Activated CD4-positive, alpha-beta T cell treated with anti-CD3 and anti-CD28 coated beads, Interleukin-2, Interleukin-4, amounts not matched to agents 100 ng/mL and 50 ng/mL, durations not matched to agents 16 hours and 8 hours (primary cell): ENCODE measurements around the gene CCDC154.
"Not testable (repeated sequence)": the region's sequence is repeated elsewhere in the genome, so short reads cannot be mapped to it uniquely, and the experiment has no call there.

Experiments
- DNase-seq: peaks from one replicate; pipeline ENCODE4 v3.0.0-alpha.2; 2020; ENCODE audit warnings: low spot score

Gene CCDC154

GRCh38 chr16:1474082-1474795 is 29.9 kb upstream of the CCDC154 start:
- no peak for DNase-seq

GRCh38 chr16:1472974-1473373 is 28.6 kb upstream of the CCDC154 start:
- DNase-seq, result no peak

GRCh38 chr16:1471569-1472194 is 27.3 kb upstream of the CCDC154 start:
- DNase-seq, result no peak

GRCh38 chr16:1470481-1471251 is 26.3 kb upstream of the CCDC154 start:
- no peak for DNase-seq

- DNase-seq, result no peak
Measured at GRCh38 chr16:1469693-1470201, 25.4 kb upstream of the CCDC154 start.

GRCh38 chr16:1469141-1469540 is 24.8 kb upstream of the CCDC154 start:
- not testable (repeated sequence) for DNase-seq

- DNase-seq, result no peak
Measured at GRCh38 chr16:1468426-1468810, 24.1 kb upstream of the CCDC154 start.

GRCh38 chr16:1466968-1467521 is 22.7 kb upstream of the CCDC154 start:
- no peak for DNase-seq

- DNase-seq, result no peak
Measured at GRCh38 chr16:1466054-1466453, 21.7 kb upstream of the CCDC154 start.

GRCh38 chr16:1465567-1465915 is 21.2 kb upstream of the CCDC154 start:
- DNase-seq, result no peak

- no peak for DNase-seq
Measured at GRCh38 chr16:1464894-1465566, 20.7 kb upstream of the CCDC154 start.

- DNase-seq, result no peak
Measured at GRCh38 chr16:1464196-1464893, 20.0 kb upstream of the CCDC154 start.

- no peak for DNase-seq
Measured at GRCh38 chr16:1461146-1461545, 16.8 kb upstream of the CCDC154 start.

GRCh38 chr16:1460602-1461138 is 16.3 kb upstream of the CCDC154 start:
- no peak for DNase-seq

GRCh38 chr16:1459967-1460366 is 15.6 kb upstream of the CCDC154 start:
- no peak for DNase-seq

- no peak for DNase-seq
Measured at GRCh38 chr16:1458977-1459341, 14.6 kb upstream of the CCDC154 start.

- peak; percentile 26 for DNase-seq
Measured at GRCh38 chr16:1458336-1458976, 14.1 kb upstream of the CCDC154 start.

- DNase-seq, result no peak
Measured at GRCh38 chr16:1457489-1458245, 13.3 kb upstream of the CCDC154 start.

GRCh38 chr16:1456951-1457350 is 12.6 kb upstream of the CCDC154 start:
- DNase-seq, result no peak
